Neural progenitor cell (in vitro differentiated cells): ENCODE data around the gene TMPRSS4. TPM values are rescaled to one million over a fixed set of nuclear protein-coding genes. Genes with fewer than 3 reads are reported as not detected.

Experiments
- DNase-seq: peaks from one replicate; pipeline ENCODE4 v3.0.0-alpha.2; 2016; ENCODE audit warnings: low spot score
- H2AFZ ChIP-seq: fragments of 200-600 bp; sonication (generic); replicated peaks from 2 replicates; pipeline ENCODE4 v1.6.1; 2016; ENCODE audit warnings: antibody characterized with exemption
- H3F3A ChIP-seq: fragments of 200-600 bp; sonication (generic); 2 replicates; pipeline ENCODE4 v1.6.1; 2016; ENCODE audit warnings: antibody characterized with exemption, low read depth
- H3K27ac ChIP-seq: fragments of 200-600 bp; sonication (generic); 2 replicates; pipeline ENCODE4 v1.5.1; 2016; ENCODE audit warnings: mild to moderate bottlenecking
- H3K27me3 ChIP-seq: fragments of 200-600 bp; sonication (generic); 2 replicates; pipeline ENCODE4 v1.6.1; 2016; ENCODE audit warnings: mild to moderate bottlenecking, moderate library complexity
- H3K36me3 ChIP-seq: fragments of 200-600 bp; sonication (generic); 2 replicates; pipeline ENCODE4 v1.5.1; 2016
- H3K4me1 ChIP-seq: fragments of 200-600 bp; sonication (generic); 2 replicates; pipeline ENCODE4 v1.6.1; 2016; ENCODE audit warnings: mixed run types
- H3K4me2 ChIP-seq: fragments of 200-600 bp; sonication (generic); 2 replicates; pipeline ENCODE4 v1.6.1; 2016
- H3K4me3 ChIP-seq: fragments of 200-600 bp; sonication (generic); 2 replicates; pipeline ENCODE4 v1.5.1; 2016
- H3K79me2 ChIP-seq: fragments of 200-600 bp; sonication (generic); 2 replicates; pipeline ENCODE4 v1.6.1; 2016; ENCODE audit warnings: low read depth
- H3K9ac ChIP-seq: fragments of 200-600 bp; sonication (generic); 2 replicates; pipeline ENCODE4 v1.6.1; 2016
- H3K9me3 ChIP-seq: fragments of 200-600 bp; sonication (generic); 2 replicates; pipeline ENCODE4 v1.5.1; 2016; ENCODE audit warnings: low read depth
- H4K20me1 ChIP-seq: fragments of 200-600 bp; sonication (generic); 2 replicates; pipeline ENCODE4 v1.6.1; 2016; ENCODE audit warnings: low read depth
- H3K27ac Mint-ChIP-seq: 3 replicates; pipeline ENCODE4 v1.8.0; 2021; ENCODE audit warnings: mixed read lengths
- H3K27me3 Mint-ChIP-seq: 2 replicates; pipeline ENCODE4 v1.8.0; 2022; ENCODE audit warnings: low read depth, mild to moderate bottlenecking, inconsistent platforms, moderate library complexity, mixed read lengths; ENCODE audit not compliant: insufficient read depth
- H3K36me3 Mint-ChIP-seq: 3 replicates; pipeline ENCODE4 v1.8.0; 2021; ENCODE audit warnings: mixed read lengths
- H3K4me1 Mint-ChIP-seq: 3 replicates; pipeline ENCODE4 v1.8.0; 2021; ENCODE audit warnings: mixed read lengths
- H3K4me3 Mint-ChIP-seq: 3 replicates; pipeline ENCODE4 v1.8.0; 2021; ENCODE audit warnings: mild to moderate bottlenecking, moderate library complexity, mixed read lengths
- H3K9me3 Mint-ChIP-seq: 3 replicates; pipeline ENCODE4 v1.8.0; 2020; ENCODE audit warnings: mixed read lengths
- CTCF ChIP-seq: fragments of 200-600 bp; sonication (generic); IDR thresholded peaks from 2 replicates; pipeline ENCODE4 v1.5.1; 2017; ENCODE audit warnings: antibody characterized with exemption, mild to moderate bottlenecking
- EZH2 ChIP-seq: fragments of 200-600 bp; sonication (generic); IDR thresholded peaks from 2 replicates; pipeline ENCODE4 v1.6.1; 2017; ENCODE audit warnings: antibody characterized with exemption, mild to moderate bottlenecking, moderate library complexity
- EZH2phosphoT487 ChIP-seq: fragments of 200-600 bp; sonication (generic); IDR thresholded peaks from 2 replicates; pipeline ENCODE4 v1.6.1; 2017; ENCODE audit warnings: antibody characterized with exemption
- total RNA-seq: library from RNA; depleted of rRNA; stranded (reverse); fragments of >200 nt; gene quantifications from 2 replicates; pipeline ENCODE4 v1.2.3, GENCODE V29; 2015; ENCODE audit warnings: low replicate concordance

Gene TMPRSS4
- total RNA-seq, 1 donor from 2014 or later, result not detected

- no peaks in the 10 kb centered on the region for H3K9me3 ChIP-seq
- Mint-ChIP-seq H3K36me3 (no peaks in the 10 kb centered on the region), H3K27ac (no peak overlapping the region), H3K9me3 (no peaks in the 10 kb centered on the region), H3K4me3 (no peak overlapping the region), H3K27me3 (peaks cover 11% of the 10 kb centered on the region), H3K4me1 (peaks cover 9% of the 10 kb centered on the region)
- DNase-seq, result no peak
- H3K4me2 ChIP-seq, result no peak overlapping the region
- H3K4me3 ChIP-seq, result no peak overlapping the region
- H3K27ac ChIP-seq, result no peak overlapping the region
- no peak overlapping the region for H3K9ac ChIP-seq
- H3K4me1 ChIP-seq, result peaks cover 10% of the 10 kb centered on the region
- no peak overlapping the region for H2AFZ ChIP-seq
- H3K27me3 ChIP-seq, result no peaks in the 10 kb centered on the region
- H3K36me3 ChIP-seq, result no peaks in the 10 kb centered on the region
- H4K20me1 ChIP-seq, result no peaks in the 10 kb centered on the region
- H3K79me2 ChIP-seq, result no peaks in the 10 kb centered on the region
- no peaks in the 10 kb centered on the region for H3F3A ChIP-seq
- TF ChIP-seq EZH2, result no peak
- no peak for TF ChIP-seq CTCF
- TF ChIP-seq EZH2phosphoT487, result no peak
Observed at GRCh38 chr11:118074091-118074685, 2.7 kb upstream of the TMPRSS4 start.

DNA sequence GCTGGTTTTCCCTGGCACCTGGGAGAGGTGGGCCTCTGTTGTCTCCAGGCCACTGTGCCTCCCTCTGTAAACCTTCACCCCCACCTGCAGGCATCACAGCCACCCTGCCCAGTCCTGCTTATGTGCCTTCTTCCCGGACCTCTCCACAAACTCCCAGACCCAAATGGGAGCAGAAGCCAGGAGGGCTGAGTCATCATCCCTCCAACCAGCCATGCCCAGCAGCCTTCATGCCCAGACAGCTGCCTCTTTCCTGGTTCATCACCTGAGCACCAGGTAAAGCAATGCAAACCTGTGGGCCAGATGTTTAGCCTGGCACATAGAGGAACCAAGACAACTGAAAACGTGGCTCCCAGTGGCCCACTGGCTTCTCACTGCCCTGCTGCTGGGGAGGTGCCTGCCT is 2.1 kb upstream of the TMPRSS4 start:
- Mint-ChIP-seq H3K36me3 (no peaks in the 10 kb centered on the region), H3K27ac (no peak overlapping the region), H3K27me3 (peaks cover 11% of the 10 kb centered on the region), H3K4me1 (peaks cover 9% of the 10 kb centered on the region), H3K9me3 (no peaks in the 10 kb centered on the region), H3K4me3 (no peak overlapping the region)
- no peak for TF ChIP-seq EZH2phosphoT487
- TF ChIP-seq EZH2, result no peak
- TF ChIP-seq CTCF, result no peak
- Histone ChIP-seq H3F3A (no peaks in the 10 kb centered on the region), H3K36me3 (no peaks in the 10 kb centered on the region), H4K20me1 (no peaks in the 10 kb centered on the region), H2AFZ (no peak overlapping the region), H3K4me1 (peaks cover 10% of the 10 kb centered on the region), H3K79me2 (no peaks in the 10 kb centered on the region), H3K27me3 (no peaks in the 10 kb centered on the region), H3K4me2 (no peak overlapping the region), H3K4me3 (no peak overlapping the region), H3K27ac (no peak overlapping the region), H3K9me3 (no peaks in the 10 kb centered on the region), H3K9ac (no peak overlapping the region)
- DNase-seq, result no peak

DNA sequence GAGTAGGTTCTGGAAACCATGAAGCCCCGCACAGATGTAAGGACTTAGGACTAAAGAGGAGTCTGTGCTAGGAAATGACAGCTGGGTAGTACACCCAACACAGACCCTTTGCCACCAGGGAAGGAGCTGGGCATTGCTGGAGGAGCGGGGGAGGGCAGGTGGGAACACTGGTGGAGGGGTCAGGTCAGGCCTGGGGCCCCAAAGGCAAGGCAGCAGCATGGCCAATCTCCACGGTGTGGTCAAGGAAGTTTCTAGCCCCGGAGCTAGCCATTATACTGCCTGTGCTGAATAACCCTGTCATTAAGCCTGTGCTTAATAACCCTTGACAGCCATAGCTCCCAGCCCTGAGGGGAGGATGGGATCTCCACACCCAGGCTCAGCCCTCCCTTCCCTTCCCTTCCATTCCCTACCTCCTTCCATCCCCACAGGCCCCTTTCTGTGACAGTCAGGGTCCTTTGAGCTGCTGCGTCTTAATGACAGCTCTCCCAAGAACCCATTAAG is 2.1 kb downstream of the TMPRSS4 start:
- H3K27me3 Mint-ChIP-seq, result peaks cover 15% of the 10 kb centered on the region
- peak overlapping the region; percentile 27 for H3K27ac Mint-ChIP-seq
- peaks cover 30% of the 10 kb centered on the region for H3K4me1 Mint-ChIP-seq
- TF ChIP-seq EZH2 (no peak), CTCF (no peak), EZH2phosphoT487 (no peak)
- H3K27ac ChIP-seq, result no peak overlapping the region
- H3K9me3 Mint-ChIP-seq, result no peaks in the 10 kb centered on the region
- peaks cover 8% of the 10 kb centered on the region for H3K4me1 ChIP-seq
- no peak for DNase-seq
- H3K9ac ChIP-seq, result no peak overlapping the region
- H3K4me3 Mint-ChIP-seq, result no peak overlapping the region
- no peaks in the 10 kb centered on the region for H4K20me1 ChIP-seq
- no peak overlapping the region for H3K4me2 ChIP-seq
- H3K9me3 ChIP-seq, result no peaks in the 10 kb centered on the region
- H3K79me2 ChIP-seq, result no peaks in the 10 kb centered on the region
- H3K36me3 ChIP-seq, result no peaks in the 10 kb centered on the region
- H3K36me3 Mint-ChIP-seq, result no peaks in the 10 kb centered on the region
- H3F3A ChIP-seq, result no peaks in the 10 kb centered on the region
- H3K4me3 ChIP-seq, result no peak overlapping the region
- H3K27me3 ChIP-seq, result no peaks in the 10 kb centered on the region
- H2AFZ ChIP-seq, result no peak overlapping the region
